ENCODE data around the gene VGLL1. TPM values are rescaled to one million over a fixed set of nuclear protein-coding genes. Genes with fewer than 3 reads are reported as not detected.

VGLL1 gene
- total and polyA plus RNA-seq, 10 of the 15 experiments (the other 5 are each of a cell fraction or from before 2014, with no cell fraction given), result not detected

DNA sequence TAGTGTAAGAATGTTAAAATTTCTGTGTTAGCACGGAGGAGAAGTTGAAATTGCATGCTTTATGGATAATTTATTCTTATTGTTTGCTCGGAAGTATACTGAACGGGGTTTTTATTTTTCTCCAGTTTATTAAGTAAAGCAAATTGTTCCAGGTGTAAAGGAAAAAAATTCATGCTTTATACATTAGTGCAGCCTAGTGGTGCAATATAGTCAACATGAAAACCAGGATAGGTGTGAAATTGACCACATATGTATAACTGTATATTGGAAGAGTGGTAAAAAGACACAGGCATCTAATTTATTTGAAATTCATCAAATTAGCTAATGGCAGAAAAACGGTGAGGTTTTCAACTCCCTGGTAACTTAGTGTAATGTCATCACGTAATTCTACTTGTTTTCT lies 43.3 kb upstream of the VGLL1 start:
- H4K20me1 ChIP-seq (ENCODE audit: control insufficient read depth, insufficient read depth), result no peaks in the 10 kb centered on the region
- CTCF ChIA-PET, result no interaction called here
- no peaks in the 10 kb centered on the region for H3K9me3 ChIP-seq (replicated peaks; ENCODE audit: control insufficient read depth, insufficient read depth, low read length)
- H3K9ac ChIP-seq (ENCODE audit: control insufficient read depth, insufficient read depth, low read length), result no peak overlapping the region
- TF ChIP-seq, protein P1, sequence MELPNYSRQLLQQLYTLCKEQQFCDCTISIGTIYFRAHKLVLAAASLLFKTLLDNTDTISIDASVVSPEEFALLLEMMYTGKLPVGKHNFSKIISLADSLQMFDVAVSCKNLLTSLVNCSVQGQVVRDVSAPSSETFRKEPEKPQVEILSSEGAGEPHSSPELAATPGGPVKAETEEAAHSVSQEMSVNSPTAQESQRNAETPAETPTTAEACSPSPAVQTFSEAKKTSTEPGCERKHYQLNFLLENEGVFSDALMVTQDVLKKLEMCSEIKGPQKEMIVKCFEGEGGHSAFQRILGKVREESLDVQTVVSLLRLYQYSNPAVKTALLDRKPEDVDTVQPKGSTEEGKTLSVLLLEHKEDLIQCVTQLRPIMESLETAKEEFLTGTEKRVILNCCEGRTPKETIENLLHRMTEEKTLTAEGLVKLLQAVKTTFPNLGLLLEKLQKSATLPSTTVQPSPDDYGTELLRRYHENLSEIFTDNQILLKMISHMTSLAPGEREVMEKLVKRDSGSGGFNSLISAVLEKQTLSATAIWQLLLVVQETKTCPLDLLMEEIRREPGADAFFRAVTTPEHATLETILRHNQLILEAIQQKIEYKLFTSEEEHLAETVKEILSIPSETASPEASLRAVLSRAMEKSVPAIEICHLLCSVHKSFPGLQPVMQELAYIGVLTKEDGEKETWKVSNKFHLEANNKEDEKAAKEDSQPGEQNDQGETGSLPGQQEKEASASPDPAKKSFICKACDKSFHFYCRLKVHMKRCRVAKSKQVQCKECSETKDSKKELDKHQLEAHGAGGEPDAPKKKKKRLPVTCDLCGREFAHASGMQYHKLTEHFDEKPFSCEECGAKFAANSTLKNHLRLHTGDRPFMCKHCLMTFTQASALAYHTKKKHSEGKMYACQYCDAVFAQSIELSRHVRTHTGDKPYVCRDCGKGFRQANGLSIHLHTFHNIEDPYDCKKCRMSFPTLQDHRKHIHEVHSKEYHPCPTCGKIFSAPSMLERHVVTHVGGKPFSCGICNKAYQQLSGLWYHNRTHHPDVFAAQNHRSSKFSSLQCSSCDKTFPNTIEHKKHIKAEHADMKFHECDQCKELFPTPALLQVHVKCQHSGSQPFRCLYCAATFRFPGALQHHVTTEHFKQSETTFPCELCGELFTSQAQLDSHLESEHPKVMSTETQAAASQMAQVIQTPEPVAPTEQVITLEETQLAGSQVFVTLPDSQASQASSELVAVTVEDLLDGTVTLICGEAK (IDR thresholded peaks at IDR 0.05; ENCODE audit: borderline replicate concordance), result no peak
- TF ChIP-seq HDAC6 (IDR thresholded peaks at IDR 0.05; ENCODE audit: unreplicated experiment) (no peak), CREB1 (IDR thresholded peaks at IDR 0.05; ENCODE audit: low read depth) (no peak), EGR1 (IDR thresholded peaks at IDR 0.05; ENCODE audit: borderline replicate concordance in 1 of 2, low read depth in 2 of 2, low read length in 2 of 2) (no peak), ZNF217 (IDR thresholded peaks at IDR 0.05) (no peak), CHD4 (IDR thresholded peaks at IDR 0.05) (no peak), MYB (IDR thresholded peaks at IDR 0.05; ENCODE audit: borderline replicate concordance, low read depth, low read length) (no peak), EP300 (IDR thresholded peaks at IDR 0.05; ENCODE audit: borderline replicate concordance in 1 of 2, control insufficient read depth in 1 of 2, low read depth in 2 of 2, low read length in 2 of 2) (no peak), POLR2AphosphoS2 (IDR thresholded peaks at IDR 0.05; ENCODE audit: low read depth, low read length) (no peak), HCFC1 (IDR thresholded peaks at IDR 0.05; ENCODE audit: low read length) (no peak), ZNF274 (IDR thresholded peaks at IDR 0.05; ENCODE audit: insufficient read depth, insufficient read length) (no peak)
- TF ChIP-seq, protein P2, sequence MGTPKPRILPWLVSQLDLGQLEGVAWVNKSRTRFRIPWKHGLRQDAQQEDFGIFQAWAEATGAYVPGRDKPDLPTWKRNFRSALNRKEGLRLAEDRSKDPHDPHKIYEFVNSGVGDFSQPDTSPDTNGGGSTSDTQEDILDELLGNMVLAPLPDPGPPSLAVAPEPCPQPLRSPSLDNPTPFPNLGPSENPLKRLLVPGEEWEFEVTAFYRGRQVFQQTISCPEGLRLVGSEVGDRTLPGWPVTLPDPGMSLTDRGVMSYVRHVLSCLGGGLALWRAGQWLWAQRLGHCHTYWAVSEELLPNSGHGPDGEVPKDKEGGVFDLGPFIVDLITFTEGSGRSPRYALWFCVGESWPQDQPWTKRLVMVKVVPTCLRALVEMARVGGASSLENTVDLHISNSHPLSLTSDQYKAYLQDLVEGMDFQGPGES (IDR thresholded peaks at IDR 0.05), result no peak
- TF ChIP-seq, protein P3, sequence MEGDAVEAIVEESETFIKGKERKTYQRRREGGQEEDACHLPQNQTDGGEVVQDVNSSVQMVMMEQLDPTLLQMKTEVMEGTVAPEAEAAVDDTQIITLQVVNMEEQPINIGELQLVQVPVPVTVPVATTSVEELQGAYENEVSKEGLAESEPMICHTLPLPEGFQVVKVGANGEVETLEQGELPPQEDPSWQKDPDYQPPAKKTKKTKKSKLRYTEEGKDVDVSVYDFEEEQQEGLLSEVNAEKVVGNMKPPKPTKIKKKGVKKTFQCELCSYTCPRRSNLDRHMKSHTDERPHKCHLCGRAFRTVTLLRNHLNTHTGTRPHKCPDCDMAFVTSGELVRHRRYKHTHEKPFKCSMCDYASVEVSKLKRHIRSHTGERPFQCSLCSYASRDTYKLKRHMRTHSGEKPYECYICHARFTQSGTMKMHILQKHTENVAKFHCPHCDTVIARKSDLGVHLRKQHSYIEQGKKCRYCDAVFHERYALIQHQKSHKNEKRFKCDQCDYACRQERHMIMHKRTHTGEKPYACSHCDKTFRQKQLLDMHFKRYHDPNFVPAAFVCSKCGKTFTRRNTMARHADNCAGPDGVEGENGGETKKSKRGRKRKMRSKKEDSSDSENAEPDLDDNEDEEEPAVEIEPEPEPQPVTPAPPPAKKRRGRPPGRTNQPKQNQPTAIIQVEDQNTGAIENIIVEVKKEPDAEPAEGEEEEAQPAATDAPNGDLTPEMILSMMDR (IDR thresholded peaks at IDR 0.05 in 2 of 3, conservative IDR thresholded peaks at IDR 0.05 in 1 of 3; ENCODE audit: control insufficient read depth in 2 of 3, extremely low read depth in 1 of 3, insufficient read depth in 1 of 3, low read depth in 3 of 3, low read length in 3 of 3), result no peak
- TF ChIP-seq, protein P4, sequence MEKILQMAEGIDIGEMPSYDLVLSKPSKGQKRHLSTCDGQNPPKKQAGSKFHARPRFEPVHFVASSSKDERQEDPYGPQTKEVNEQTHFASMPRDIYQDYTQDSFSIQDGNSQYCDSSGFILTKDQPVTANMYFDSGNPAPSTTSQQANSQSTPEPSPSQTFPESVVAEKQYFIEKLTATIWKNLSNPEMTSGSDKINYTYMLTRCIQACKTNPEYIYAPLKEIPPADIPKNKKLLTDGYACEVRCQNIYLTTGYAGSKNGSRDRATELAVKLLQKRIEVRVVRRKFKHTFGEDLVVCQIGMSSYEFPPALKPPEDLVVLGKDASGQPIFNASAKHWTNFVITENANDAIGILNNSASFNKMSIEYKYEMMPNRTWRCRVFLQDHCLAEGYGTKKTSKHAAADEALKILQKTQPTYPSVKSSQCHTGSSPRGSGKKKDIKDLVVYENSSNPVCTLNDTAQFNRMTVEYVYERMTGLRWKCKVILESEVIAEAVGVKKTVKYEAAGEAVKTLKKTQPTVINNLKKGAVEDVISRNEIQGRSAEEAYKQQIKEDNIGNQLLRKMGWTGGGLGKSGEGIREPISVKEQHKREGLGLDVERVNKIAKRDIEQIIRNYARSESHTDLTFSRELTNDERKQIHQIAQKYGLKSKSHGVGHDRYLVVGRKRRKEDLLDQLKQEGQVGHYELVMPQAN (conservative IDR thresholded peaks at IDR 0.05), result no peak
- in situ Hi-C loops (cut with MboI) (no loop called here), intact Hi-C loops (cut with micrococcal nuclease; ENCODE audit: unreplicated experiment) (no loop called here)
- H3K4me2 ChIP-seq (ENCODE audit: control insufficient read depth, insufficient read depth), result no peak overlapping the region
- FAIRE-seq (no peak), ATAC-seq (no peak), DNase-seq (ENCODE audit: low read depth, low spot score) (no peak)
- H3K4me3 ChIP-seq, result no peak overlapping the region
- H3K27me3 ChIP-seq (replicated peaks in 1 of 2; ENCODE audit: control insufficient read depth in 2 of 2, insufficient read depth in 2 of 2, low read length in 1 of 2), result no peaks in the 10 kb centered on the region; a peak in 2 of 4 replicates
- 28% methylated on average over 5 of the region's 5 CpGs for WGBS (ENCODE audit: insufficient coverage, insufficient replicate concordance, low lambda C conversion rate, missing lambda C conversion rate)
- POLR2A ChIA-PET, result no interaction called here
- H3K27ac ChIP-seq (ENCODE audit: control insufficient read depth, insufficient read depth), result no peak overlapping the region
- no peaks in the 10 kb centered on the region for H3K79me2 ChIP-seq (ENCODE audit: control insufficient read depth, insufficient read depth, low read length)
- SMC1A ChIA-PET (ENCODE audit: uncharacterized antibody, unreplicated experiment), result no interaction called here
- BruUV-seq (replicated peaks), result no TSS peak
- no peak overlapping the region for H2AFZ ChIP-seq (ENCODE audit: control insufficient read depth, low read depth, low read length)
- no peaks in the 10 kb centered on the region for H3K4me1 ChIP-seq (ENCODE audit: control insufficient read depth, insufficient read depth, low read length)
- RAD21 ChIA-PET (ENCODE audit: unreplicated experiment), result no interaction called here
- H3K36me3 ChIP-seq (ENCODE audit: control insufficient read depth in 2 of 2, insufficient read depth in 2 of 2, low read length in 1 of 2), result no peaks in the 10 kb centered on the region

Measured in GM12878 (cell line).